Pancreas (tissue), 10 donors: ENCODE results near the gene SCAF8. TPM values are rescaled to one million over a fixed set of nuclear protein-coding genes. Genes with fewer than 3 reads are reported as not detected.

Experiments
- ATAC-seq, 4 donors: fragments of 200-7000 bp; cut with Tn5 transposase; one replicate each; pipeline versions ENCODE4 v1.8.0 to v1.9.1; 2020; ENCODE audit warnings: mild to moderate bottlenecking in 4 of 4, moderate library complexity in 4 of 4
- DNase-seq, 6 donors: peaks; one replicate each; pipeline ENCODE4 v3.0.0-alpha.2; 2020
- FAIRE-seq: peaks from 2 replicates; lab custom pipeline; 2012; peaks lifted over from hg19 to GRCh38; lab: Jason Lieb, UNC
- H3K27ac ChIP-seq, 4 donors: fragments of 200-600 bp; sonication (generic); 1 replicate in 3 of 4; 2 replicates in 1 of 4; pipeline versions ENCODE4 v1.5.0 to v1.8.0; 2020
- H3K27me3 ChIP-seq, 4 donors: fragments of 200-600 bp; one replicate each; pipeline ENCODE4 v1.8.0; 2021
- H3K36me3 ChIP-seq, 3 donors: fragments of 200-600 bp; sonication (generic) in 1 of 3; one replicate each; pipeline versions ENCODE4 v1.5.0 to v1.8.0; 2020 to 2021
- H3K4me1 ChIP-seq, 3 donors: fragments of 200-600 bp; one replicate each; pipeline ENCODE4 v1.8.0; 2021
- H3K4me3 ChIP-seq, 4 donors: fragments of 200-600 bp; sonication (generic) in 2 of 4; one replicate each; pipeline versions ENCODE4 v1.5.0 to v1.8.0; 2020 to 2021
- H3K9me3 ChIP-seq, 4 donors: fragments of 200-600 bp; one replicate each; pipeline ENCODE4 v1.8.0; 2021
- WGBS, 2 donors: extraction: QIAGEN DNeasy Blood & Tissue Kit; methylation state at CpG; one replicate each; pipeline ENCODE4 v1.1.7; 2013; 5-methylcytosine and 5-hydroxymethylcytosine counted together
- intact Hi-C, 3 donors: fragments of 100-400 bp; cut with DNase I; formaldehyde crosslinking; loops; one replicate each; pipeline versions ENCODE4 v1.11.1 to v1.14.2; 2022
- polyA plus RNA-seq, 2 donors: library from polyadenylated mRNA; stranded (reverse); fragments of 200-250 nt; gene quantifications; one replicate each; pipeline ENCODE4 v1.2.3, GENCODE V29; 2013
- total RNA-seq, 6 donors: library from RNA; stranded (reverse); fragmentation: NEBNext Ultra II Directional in 4 of 6; extraction: Animal tissue kit (Norgen Biotek cat#: 25700) in 4 of 6; gene quantifications; one replicate each; pipeline versions ENCODE4 v1.2.1 to v1.2.4, GENCODE V29; 2021 to 2023
- TF ChIP-seq, protein P1 (sequence below), 4 donors: fragments of 200-600 bp; sonication (generic) in 3 of 4; IDR thresholded peaks; one replicate each; pipeline versions ENCODE4 v1.5.0 to v1.8.0; 2021; ENCODE audit warnings: antibody characterized with exemption in 4 of 4
- donor health status: healthy with polysubstance abuse.
- donor health status: DM: no; HTN: no; CAD: no; lungs with moderate emphysema.
- donor health status: DM: no; HTN: no; CAD: no.
- donor health status: control.
- donor health status: control.
- donor health status: Bipolar disorder and iron deficiency.
- donor health status: DM: yes; HTN: yes; CAD: no.
- donor health status: DM: no; HTN: no; CAD: no.
- donor health status: DM: no; HTN: no; CAD: no.
- donor health status: DM: yes; HTN: yes; CAD: no.

Gene SCAF8
- total and polyA plus RNA-seq, 8 donors = 8.3 to 25.4 (median 16.2) TPM

- Histone ChIP-seq H3K27ac (peak overlapping the region; percentile 99 to 100 (median 100)), H3K27me3 (no peaks in the 10 kb centered on the region), H3K36me3 (no peaks in the 10 kb centered on the region), H3K4me1 (peaks cover 15 to 43% (median 23%) of the 10 kb centered on the region in 3 donors), H3K9me3 (no peaks in the 10 kb centered on the region), H3K4me3 (peak overlapping the region; percentile 97 to 100 (median 100))
- ATAC-seq (peak; percentile 91 to 97 (median 93)), DNase-seq (peak; percentile 92 to 98 (median 96)), FAIRE-seq (no peak)
- TF ChIP-seq, protein P1, sequence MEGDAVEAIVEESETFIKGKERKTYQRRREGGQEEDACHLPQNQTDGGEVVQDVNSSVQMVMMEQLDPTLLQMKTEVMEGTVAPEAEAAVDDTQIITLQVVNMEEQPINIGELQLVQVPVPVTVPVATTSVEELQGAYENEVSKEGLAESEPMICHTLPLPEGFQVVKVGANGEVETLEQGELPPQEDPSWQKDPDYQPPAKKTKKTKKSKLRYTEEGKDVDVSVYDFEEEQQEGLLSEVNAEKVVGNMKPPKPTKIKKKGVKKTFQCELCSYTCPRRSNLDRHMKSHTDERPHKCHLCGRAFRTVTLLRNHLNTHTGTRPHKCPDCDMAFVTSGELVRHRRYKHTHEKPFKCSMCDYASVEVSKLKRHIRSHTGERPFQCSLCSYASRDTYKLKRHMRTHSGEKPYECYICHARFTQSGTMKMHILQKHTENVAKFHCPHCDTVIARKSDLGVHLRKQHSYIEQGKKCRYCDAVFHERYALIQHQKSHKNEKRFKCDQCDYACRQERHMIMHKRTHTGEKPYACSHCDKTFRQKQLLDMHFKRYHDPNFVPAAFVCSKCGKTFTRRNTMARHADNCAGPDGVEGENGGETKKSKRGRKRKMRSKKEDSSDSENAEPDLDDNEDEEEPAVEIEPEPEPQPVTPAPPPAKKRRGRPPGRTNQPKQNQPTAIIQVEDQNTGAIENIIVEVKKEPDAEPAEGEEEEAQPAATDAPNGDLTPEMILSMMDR (IDR thresholded peaks at IDR 0.05) = no peak
- WGBS, 2 donors = 1% methylated on average over 47 to 71 of the region's 71 CpGs
- intact Hi-C loops = no loop called here
These were observed 588 bp downstream of the SCAF8 start for GRCh38 chr6:154733626-154734382.

DNA sequence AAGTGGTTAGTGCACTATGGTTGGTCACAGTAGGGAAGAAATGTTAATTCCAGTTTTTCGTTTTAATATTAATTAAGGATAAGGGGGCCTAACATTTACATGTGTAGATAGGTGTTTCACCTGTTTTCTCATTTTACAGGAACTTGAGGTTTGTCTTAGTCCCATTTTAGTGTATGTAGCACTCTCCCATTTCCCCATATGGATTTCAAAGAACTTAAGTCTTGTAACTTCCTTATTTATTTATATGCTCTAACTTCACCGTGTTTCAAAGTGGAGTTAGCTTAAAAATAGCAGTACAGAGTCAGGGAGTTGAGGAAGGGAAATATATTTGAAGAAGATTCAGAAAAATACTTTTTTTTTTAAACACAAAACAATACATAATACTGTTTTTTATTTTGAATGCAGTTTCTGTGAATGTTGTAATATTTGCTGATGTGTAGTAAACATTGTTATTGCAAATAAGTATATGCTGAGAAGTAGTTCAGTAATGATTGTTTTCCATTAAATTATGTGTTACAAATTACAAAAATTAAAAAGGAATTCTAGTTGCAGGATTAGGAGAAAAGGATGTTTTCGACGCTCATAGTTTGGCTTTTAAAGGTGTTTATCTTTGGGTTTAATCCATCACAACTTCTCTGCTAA lies 3.5 kb downstream of the SCAF8 start:
- intact Hi-C loops = no loop called here
- H3K27ac ChIP-seq = no peak overlapping the region

DNA sequence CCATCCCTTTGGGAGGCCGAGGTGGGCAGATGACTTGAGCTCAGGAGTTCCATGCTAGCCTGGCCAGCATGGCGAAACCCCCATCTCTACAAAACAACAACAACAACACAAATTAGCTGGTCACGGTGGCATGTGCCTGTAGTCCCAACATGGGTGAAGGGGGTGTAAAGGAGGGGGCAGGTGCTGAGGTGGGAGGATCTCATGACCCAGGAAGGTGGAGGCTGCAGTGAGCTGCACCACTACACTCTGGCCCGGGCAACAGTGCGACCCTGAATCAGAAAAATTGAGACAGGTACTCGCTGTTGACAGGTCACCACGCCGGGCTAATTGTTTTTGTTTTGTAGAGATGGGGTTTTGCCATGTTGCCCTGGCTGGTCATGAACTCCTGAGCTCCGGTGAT lies 4.2 kb downstream of the SCAF8 start:
- DNase-seq (no peak), FAIRE-seq (no peak), ATAC-seq (no peak)
- Histone ChIP-seq H3K27me3 (no peaks in the 10 kb centered on the region), H3K4me1 (peaks cover 20 to 54% (median 26%) of the 10 kb centered on the region in 3 donors), H3K27ac (no peak overlapping the region), H3K9me3 (no peaks in the 10 kb centered on the region), H3K36me3 (no peaks in the 10 kb centered on the region), H3K4me3 (no peak overlapping the region)
- intact Hi-C loops = no loop called here
- TF ChIP-seq, protein P1 (IDR thresholded peaks at IDR 0.05) = no peak
- 81 to 86% methylated on average over 9 of the region's 9 CpGs for WGBS, 2 donors

More for the DNA sequence above, 3.5 kb downstream of the SCAF8 start:
- H3K27me3 ChIP-seq = no peaks in the 10 kb centered on the region
- WGBS, 2 donors = 61 to 66% methylated on average over 4 of the region's 4 CpGs
- no peaks in the 10 kb centered on the region for H3K36me3 ChIP-seq
- peaks cover 20 to 55% (median 26%) of the 10 kb centered on the region in 3 donors for H3K4me1 ChIP-seq
- H3K9me3 ChIP-seq = no peaks in the 10 kb centered on the region
- DNase-seq (no peak), ATAC-seq (no peak), FAIRE-seq (no peak)
- TF ChIP-seq, protein P1 (IDR thresholded peaks at IDR 0.05) = no peak
- H3K4me3 ChIP-seq = no peak overlapping the region

DNA sequence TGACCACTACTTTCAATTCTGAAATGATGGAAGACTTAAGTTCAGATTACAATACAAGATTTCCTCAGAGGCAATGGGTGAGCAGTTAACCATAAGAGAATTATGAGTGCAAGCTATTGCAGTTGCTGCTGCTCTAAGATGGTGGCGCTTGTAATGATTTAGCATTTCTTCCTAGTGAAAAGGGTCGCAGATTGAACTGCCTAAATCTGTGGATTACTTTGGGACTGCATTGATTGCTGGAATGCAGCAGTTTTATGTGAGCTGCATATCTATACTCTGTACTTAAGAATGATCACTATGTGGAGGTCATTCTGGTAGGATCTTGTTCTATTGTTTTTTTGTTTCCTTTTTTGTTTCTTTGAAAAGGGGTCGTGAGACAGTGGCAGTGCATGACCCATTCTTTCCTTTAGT lies 5.3 kb downstream of the SCAF8 start:
- FAIRE-seq (no peak), ATAC-seq (no peak), DNase-seq (no peak)
- Histone ChIP-seq H3K27ac (no peak overlapping the region), H3K36me3 (no peaks in the 10 kb centered on the region), H3K9me3 (no peaks in the 10 kb centered on the region), H3K4me3 (no peak overlapping the region), H3K27me3 (no peaks in the 10 kb centered on the region), H3K4me1 (peaks cover 26 to 53% (median 27%) of the 10 kb centered on the region in 3 donors)
- TF ChIP-seq, protein P1 (IDR thresholded peaks at IDR 0.05) = no peak
- WGBS, 2 donors = 57 to 66% methylated on average over 3 of the region's 3 CpGs
- intact Hi-C loops = no loop called here
